HCT116 (cell line): Measurements from ENCODE around the gene UBTD2. TPM values are rescaled to one million over a fixed set of nuclear protein-coding genes. Genes with fewer than 3 reads are reported as not detected.

ENCODE experiments used
- ATAC-seq: fragments of 200-7000 bp; cut with Tn5 transposase; 2 replicates; pipeline ENCODE4 v1.9.1; 2020; ENCODE audit warnings: mild to moderate bottlenecking, moderate library complexity
- BruUV-seq: library from RNA; stranded (reverse); fragments of 400-500 nt; replicated peaks from 2 replicates; lab custom pipeline; 2021; lab: Mats Ljungman, UMichigan
- CTCF ChIA-PET: fragments of 300-600 bp; sonication (Branson Sonifier 250); formaldehyde crosslinking; loops from one replicate; lab custom pipeline; 2021; ENCODE audit warnings: antibody characterized with exemption; lab: Charles Lee
- POLR2A ChIA-PET: fragments of 300-600, 350-600 bp; sonication (Branson Sonifier 250); formaldehyde crosslinking; loops from one replicate; lab custom pipeline; 2021; ENCODE audit warnings: antibody characterized with exemption; lab: Charles Lee
- RAD21 ChIA-PET, 2 experiments: fragments of 300-600 bp; sonication (Branson Sonifier 250); formaldehyde crosslinking; loops; one replicate each; lab custom pipeline; 2023; ENCODE audit warnings: low total read pairs in 2 of 2; ENCODE audit not compliant: uncharacterized antibody in 2 of 2, unreplicated experiment in 2 of 2, low non-redundant PET in 1 of 2; lab: Charles Lee
- DNase-seq: peaks from one replicate; pipeline ENCODE4 v3.0.0-alpha.2; 2010; ENCODE audit warnings: low read depth, low spot score
- H2AFZ ChIP-seq: fragments of 200-600 bp; shearing (Covaris generic), sonication (generic); 2 replicates; pipeline ENCODE4 v1.6.1; 2017; ENCODE audit warnings: low read depth, mixed run types, mixed read lengths, antibody characterized with exemption, low read length; ENCODE audit not compliant: poor library complexity, severe bottlenecking
- H3K27ac ChIP-seq: 2 replicates; pipeline ENCODE4 v1.5.1; 2012; ENCODE audit warnings: low read depth, low read length
- H3K27me3 ChIP-seq: fragments of 200-600 bp; sonication (generic); 2 replicates; pipeline ENCODE4 v1.6.1; 2016; ENCODE audit warnings: mixed run types, low read length, mixed read lengths; ENCODE audit not compliant: insufficient read depth
- H3K36me3 ChIP-seq, 2 experiments: fragments of 200-500 bp in 1 of 2; fragments of 200-600 bp in 1 of 2; sonication (Bioruptor generic) in 1 of 2; sonication (generic) in 1 of 2; 2 replicates each; pipeline versions ENCODE4 v1.5.1 to v1.6.1; 2014 to 2016; ENCODE audit warnings: low read length in 2 of 2, inconsistent platforms in 1 of 2, mixed read lengths in 1 of 2, mixed run types in 1 of 2; ENCODE audit not compliant: insufficient read depth in 2 of 2, control insufficient read depth in 1 of 2
- H3K4me1 ChIP-seq, 2 experiments: fragments of 200-600 bp in 1 of 2; sonication (generic) in 1 of 2; 2 replicates each; pipeline versions ENCODE4 v1.5.1 to v1.6.1; 2012 to 2017; ENCODE audit warnings: low read length in 2 of 2, inconsistent platforms in 1 of 2, mild to moderate bottlenecking in 1 of 2, mixed read lengths in 1 of 2, mixed run types in 1 of 2, moderate library complexity in 1 of 2; ENCODE audit not compliant: insufficient read depth in 2 of 2, control insufficient read depth in 1 of 2
- H3K4me2 ChIP-seq: fragments of 200-600 bp; sonication (generic); 2 replicates; pipeline ENCODE4 v1.6.1; 2017; ENCODE audit warnings: mixed run types, low read length, mixed read lengths
- H3K4me3 ChIP-seq, 2 experiments: fragments of 200-600 bp in 1 of 2; sonication (generic) in 1 of 2; replicated peaks in 1 of 2; 2 replicates each; pipeline ENCODE4 v1.5.1; 2011 to 2016; ENCODE audit warnings: low read length in 2 of 2, control low read depth in 1 of 2, low read depth in 1 of 2, mild to moderate bottlenecking in 1 of 2, mixed read lengths in 1 of 2, mixed run types in 1 of 2
- H3K79me2 ChIP-seq: fragments of 200-600 bp; sonication (generic); 2 replicates; pipeline ENCODE4 v1.6.1; 2017; ENCODE audit warnings: mild to moderate bottlenecking, mixed run types, low read length, moderate library complexity, mixed read lengths; ENCODE audit not compliant: insufficient read depth
- H3K9ac ChIP-seq: fragments of 200-600 bp; sonication (generic); 2 replicates; pipeline ENCODE4 v1.6.1; 2016; ENCODE audit warnings: low read length, mixed read lengths
- H3K9me2 ChIP-seq: fragments of 200-600 bp; sonication (generic), shearing (Covaris generic); 2 replicates; pipeline ENCODE4 v1.6.1; 2017; ENCODE audit warnings: mixed run types, mild to moderate bottlenecking, moderate library complexity; ENCODE audit not compliant: insufficient read depth
- H3K9me3 ChIP-seq, 2 experiments: fragments of 200-500 bp in 1 of 2; fragments of 200-600 bp in 1 of 2; sonication (Bioruptor generic) in 1 of 2; sonication (generic) in 1 of 2; 2 replicates each; pipeline ENCODE4 v1.6.1; 2014 to 2017; ENCODE audit warnings: low read length in 2 of 2, mixed read lengths in 2 of 2, inconsistent platforms in 1 of 2, low read depth in 1 of 2, mild to moderate bottlenecking in 1 of 2, mixed run types in 1 of 2, moderate library complexity in 1 of 2; ENCODE audit not compliant: control insufficient read depth in 1 of 2, insufficient read depth in 1 of 2
- H4K20me1 ChIP-seq: fragments of 200-600 bp; sonication (generic), shearing (Covaris generic); 2 replicates; pipeline ENCODE4 v1.6.1; 2017; ENCODE audit warnings: mixed run types, mild to moderate bottlenecking, moderate library complexity; ENCODE audit not compliant: insufficient read depth
- ATF3 ChIP-seq: IDR thresholded peaks from 2 replicates; pipeline ENCODE4 v1.6.1; 2012
- CBX3 ChIP-seq: IDR thresholded peaks from 2 replicates; pipeline ENCODE4 v1.6.1; 2012; ENCODE audit warnings: low read depth
- CEBPB ChIP-seq: IDR thresholded peaks from 2 replicates; pipeline ENCODE4 v1.6.1; 2012; ENCODE audit warnings: low read depth
- EGR1 ChIP-seq: IDR thresholded peaks from 2 replicates; pipeline ENCODE4 v1.6.1; 2012; ENCODE audit warnings: low read depth
- ELF1 ChIP-seq: IDR thresholded peaks from 2 replicates; pipeline ENCODE4 v1.6.1; 2012; ENCODE audit warnings: low read depth, borderline replicate concordance
- EZH2phosphoT487 ChIP-seq: fragments of 200-600 bp; IDR thresholded peaks from 2 replicates; pipeline ENCODE4 v1.6.1; 2018; ENCODE audit warnings: antibody characterized with exemption, borderline replicate concordance
- FOSL1 ChIP-seq: IDR thresholded peaks from 2 replicates; pipeline ENCODE4 v1.6.1; 2012; ENCODE audit warnings: low read depth
- JUND ChIP-seq: IDR thresholded peaks from 2 replicates; pipeline ENCODE4 v1.6.1; 2012
- POLR2A ChIP-seq: IDR thresholded peaks from 2 replicates; pipeline ENCODE4 v1.7.0; 2011; ENCODE audit warnings: borderline replicate concordance; ENCODE audit not compliant: insufficient read depth, insufficient read length; ENCODE audit errors: extremely low read depth
- POLR2AphosphoS5 ChIP-seq: IDR thresholded peaks from 2 replicates; pipeline ENCODE4 v1.6.1; 2011; ENCODE audit warnings: mild to moderate bottlenecking, low read depth, low read length, moderate library complexity
- RAD21 ChIP-seq: IDR thresholded peaks from 2 replicates; pipeline ENCODE4 v1.6.1; 2012; ENCODE audit warnings: low read depth, mild to moderate bottlenecking
- SIN3A ChIP-seq: IDR thresholded peaks from 2 replicates; pipeline ENCODE4 v1.6.1; 2012; ENCODE audit warnings: low read depth
- TCF7L2 ChIP-seq: IDR thresholded peaks from 2 replicates; pipeline ENCODE4 v1.7.0; 2011; ENCODE audit warnings: borderline replicate concordance, inconsistent platforms; ENCODE audit not compliant: insufficient read depth, insufficient read length; ENCODE audit errors: extremely low read depth
- YY1 ChIP-seq: IDR thresholded peaks from 2 replicates; pipeline ENCODE4 v1.6.1; 2011; ENCODE audit warnings: low read length, low read depth, moderate library complexity, mild to moderate bottlenecking; ENCODE audit not compliant: insufficient replicate concordance; ENCODE audit errors: extremely low read depth
- ZFX ChIP-seq: fragments of 450-650 bp; IDR thresholded peaks from 2 replicates; pipeline ENCODE4 v1.6.1; 2017
- intact Hi-C: fragments of 100-400 bp; cut with micrococcal nuclease; formaldehyde crosslinking; loops from 2 replicates; pipeline ENCODE4 v1.10.0; 2022
- total RNA-seq: library from RNA; stranded (reverse); gene quantifications from one replicate; pipeline ENCODE4 v1.2.1, GENCODE V29; 2021; ENCODE audit not compliant: unreplicated experiment
- TF ChIP-seq, protein P1 (sequence below): IDR thresholded peaks from 2 replicates; pipeline ENCODE4 v1.6.1; 2011; ENCODE audit warnings: mild to moderate bottlenecking, low read length, moderate library complexity; ENCODE audit not compliant: insufficient replicate concordance; ENCODE audit errors: extremely low read depth
- TF ChIP-seq, protein P2 (sequence below), 3 experiments: fragments of 200-600 bp in 1 of 3; sonication (generic) in 1 of 3; IDR thresholded peaks in 2 of 3; conservative IDR thresholded peaks in 1 of 3; 2 replicates each; pipeline ENCODE4 v1.5.1; 2012 to 2017; ENCODE audit warnings: low read depth in 2 of 3, low read length in 2 of 3, antibody characterized with exemption in 1 of 3, borderline replicate concordance in 1 of 3, control low read depth in 1 of 3, mild to moderate bottlenecking in 1 of 3, mixed read lengths in 1 of 3, mixed run types in 1 of 3, moderate library complexity in 1 of 3; ENCODE audit not compliant: insufficient read depth in 1 of 3

UBTD2 gene
- total RNA-seq, 1 experiment from 2014 or later = 15.9 TPM

GRCh38 chr5:172213126-172213525 is 70.4 kb downstream of the UBTD2 start:
- CTCF ChIA-PET = no interaction called here

More at GRCh38 chr5:172213126-172213525, 70.4 kb downstream of the UBTD2 start:
- H3K9me3 ChIP-seq = no peaks in the 10 kb centered on the region
- TF ChIP-seq POLR2A (no peak), POLR2AphosphoS5 (no peak), EGR1 (no peak), ZFX (no peak), ELF1 (no peak), CBX3 (no peak), CEBPB (no peak), JUND (no peak), EZH2phosphoT487 (no peak), SIN3A (no peak), TCF7L2 (no peak), YY1 (no peak), FOSL1 (no peak), ATF3 (no peak), RAD21 (no peak)
- TF ChIP-seq, protein P1, sequence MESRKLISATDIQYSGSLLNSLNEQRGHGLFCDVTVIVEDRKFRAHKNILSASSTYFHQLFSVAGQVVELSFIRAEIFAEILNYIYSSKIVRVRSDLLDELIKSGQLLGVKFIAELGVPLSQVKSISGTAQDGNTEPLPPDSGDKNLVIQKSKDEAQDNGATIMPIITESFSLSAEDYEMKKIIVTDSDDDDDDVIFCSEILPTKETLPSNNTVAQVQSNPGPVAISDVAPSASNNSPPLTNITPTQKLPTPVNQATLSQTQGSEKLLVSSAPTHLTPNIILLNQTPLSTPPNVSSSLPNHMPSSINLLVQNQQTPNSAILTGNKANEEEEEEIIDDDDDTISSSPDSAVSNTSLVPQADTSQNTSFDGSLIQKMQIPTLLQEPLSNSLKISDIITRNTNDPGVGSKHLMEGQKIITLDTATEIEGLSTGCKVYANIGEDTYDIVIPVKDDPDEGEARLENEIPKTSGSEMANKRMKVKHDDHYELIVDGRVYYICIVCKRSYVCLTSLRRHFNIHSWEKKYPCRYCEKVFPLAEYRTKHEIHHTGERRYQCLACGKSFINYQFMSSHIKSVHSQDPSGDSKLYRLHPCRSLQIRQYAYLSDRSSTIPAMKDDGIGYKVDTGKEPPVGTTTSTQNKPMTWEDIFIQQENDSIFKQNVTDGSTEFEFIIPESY = no peak
- TF ChIP-seq, protein P2, sequence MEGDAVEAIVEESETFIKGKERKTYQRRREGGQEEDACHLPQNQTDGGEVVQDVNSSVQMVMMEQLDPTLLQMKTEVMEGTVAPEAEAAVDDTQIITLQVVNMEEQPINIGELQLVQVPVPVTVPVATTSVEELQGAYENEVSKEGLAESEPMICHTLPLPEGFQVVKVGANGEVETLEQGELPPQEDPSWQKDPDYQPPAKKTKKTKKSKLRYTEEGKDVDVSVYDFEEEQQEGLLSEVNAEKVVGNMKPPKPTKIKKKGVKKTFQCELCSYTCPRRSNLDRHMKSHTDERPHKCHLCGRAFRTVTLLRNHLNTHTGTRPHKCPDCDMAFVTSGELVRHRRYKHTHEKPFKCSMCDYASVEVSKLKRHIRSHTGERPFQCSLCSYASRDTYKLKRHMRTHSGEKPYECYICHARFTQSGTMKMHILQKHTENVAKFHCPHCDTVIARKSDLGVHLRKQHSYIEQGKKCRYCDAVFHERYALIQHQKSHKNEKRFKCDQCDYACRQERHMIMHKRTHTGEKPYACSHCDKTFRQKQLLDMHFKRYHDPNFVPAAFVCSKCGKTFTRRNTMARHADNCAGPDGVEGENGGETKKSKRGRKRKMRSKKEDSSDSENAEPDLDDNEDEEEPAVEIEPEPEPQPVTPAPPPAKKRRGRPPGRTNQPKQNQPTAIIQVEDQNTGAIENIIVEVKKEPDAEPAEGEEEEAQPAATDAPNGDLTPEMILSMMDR (IDR thresholded peaks at IDR 0.05 in 2 of 3, conservative IDR thresholded peaks at IDR 0.05 in 1 of 3; ENCODE audit: borderline replicate concordance in 1 of 3, insufficient read depth in 1 of 3, low read depth in 2 of 3, low read length in 2 of 3) = no peak
- TF ChIP-seq, all 23 proteins: peak for 0
- H2AFZ ChIP-seq = no peak overlapping the region
- POLR2A ChIA-PET = no interaction called here
- H3K79me2 ChIP-seq = no peaks in the 10 kb centered on the region
- DNase-seq (no peak), ATAC-seq (no peak)
- H3K4me1 ChIP-seq = 0 out of 4 replicates have a peak, but pooled peaks cover 0 to 7% of the 10 kb centered on the region in 2 experiments
- no peak overlapping the region for H3K4me2 ChIP-seq
- intact Hi-C loops = no loop called here
- H3K27me3 ChIP-seq = no peaks in the 10 kb centered on the region
- H3K9ac ChIP-seq = no peak overlapping the region
- H3K9me2 ChIP-seq = no peaks in the 10 kb centered on the region
- H3K36me3 ChIP-seq = peaks cover 5 to 10% of the 10 kb centered on the region in 2 experiments; a peak in 2 of 4 replicates
- RAD21 ChIA-PET = no interaction called here
- no peak overlapping the region for H3K4me3 ChIP-seq
- BruUV-seq = no TSS peak
- H4K20me1 ChIP-seq = no peaks in the 10 kb centered on the region
- no peak overlapping the region for H3K27ac ChIP-seq
